ENCODE measurements around the gene ZSCAN18. TPM values are rescaled to one million over a fixed set of nuclear protein-coding genes. Genes with fewer than 3 reads are reported as not detected.

The ZSCAN18 gene
- total RNA-seq, 4 donors from 2014 or later: 30.4 to 50.0 (median 42.8) TPM

DNA sequence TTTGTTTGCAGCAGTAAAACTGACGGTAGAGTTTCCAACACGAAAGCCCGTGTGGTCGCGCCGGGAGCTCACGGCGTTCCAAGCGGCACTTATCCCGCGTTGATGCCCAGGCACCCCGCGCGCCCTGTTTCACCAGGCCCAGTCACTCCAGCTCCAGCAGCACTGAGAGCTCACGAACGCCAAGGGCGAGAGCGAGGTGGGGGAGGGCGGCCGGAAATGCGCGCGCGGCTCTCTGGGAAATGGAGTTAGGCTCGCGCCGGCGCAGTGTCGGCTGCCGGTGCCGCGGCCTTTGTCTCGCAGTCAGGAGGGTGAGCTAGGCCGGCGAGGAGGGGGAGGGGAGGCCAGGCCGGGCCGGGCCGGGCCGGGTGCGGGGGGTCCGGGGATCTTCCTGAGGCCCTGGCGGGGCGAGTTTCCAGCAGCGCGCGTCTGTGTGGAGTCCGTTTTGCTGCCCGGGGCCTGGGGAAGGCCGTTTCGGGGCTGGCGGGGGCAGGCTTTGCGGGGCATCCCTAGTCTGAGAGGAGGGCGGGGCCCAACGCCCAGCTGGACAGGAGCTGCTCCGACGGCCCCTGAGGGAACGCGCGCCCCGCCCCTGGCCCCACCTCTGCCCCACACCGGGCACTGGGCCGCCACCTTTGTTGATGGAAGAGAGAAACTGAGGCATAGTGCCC is 38.9 kb downstream of the ZSCAN18 start, which contains the start of gene ZNF135:
ZNF135 (plus strand) TSS at position 280 of the 668 bp plus-strand sequence. CDS start 721 bp downstream, outside the sequence.
- Histone ChIP-seq H3K27ac (peak within 1 kb of the TSS; percentile 80 to 95 (median 86)), H3K27me3 (no peaks in the 10 kb centered on the region), H3K9me3 (peaks cover 4 to 15% of the 10 kb centered on the region in 2 donors), H3K36me3 (peaks cover 0 to 9% (median 0%) of the 10 kb centered on the region in 4 donors), H3K4me3 (peak within 1 kb of the TSS; percentile 32 to 69 (median 55)), H3K4me1 (peaks cover 0 to 7% (median 2%) of the 10 kb centered on the region in 4 donors)
- DNase-seq: peak; percentile 79
- intact Hi-C loops (cut with DNase I; ENCODE audit: low total_unique reads): no loop called here
- in situ Hi-C loops (cut with MboI; ENCODE audit: low pct_ligation_motif_present in 1 of 4, low pct_unique_long_range_greater_than_20kb in 1 of 4, low sequenced_read_pairs in 3 of 4): no loop called here
- no peak for TF ChIP-seq POLR2A (IDR thresholded peaks at IDR 0.05)
- TF ChIP-seq POLR2AphosphoS5 (IDR thresholded peaks at IDR 0.05): peak; percentile 29 to 61 (median 42)
- WGBS, 2 donors (ENCODE audit: low coverage in 1 of 2): 10 to 21% methylated on average over 10 to 61 of the region's 62 CpGs

DNA sequence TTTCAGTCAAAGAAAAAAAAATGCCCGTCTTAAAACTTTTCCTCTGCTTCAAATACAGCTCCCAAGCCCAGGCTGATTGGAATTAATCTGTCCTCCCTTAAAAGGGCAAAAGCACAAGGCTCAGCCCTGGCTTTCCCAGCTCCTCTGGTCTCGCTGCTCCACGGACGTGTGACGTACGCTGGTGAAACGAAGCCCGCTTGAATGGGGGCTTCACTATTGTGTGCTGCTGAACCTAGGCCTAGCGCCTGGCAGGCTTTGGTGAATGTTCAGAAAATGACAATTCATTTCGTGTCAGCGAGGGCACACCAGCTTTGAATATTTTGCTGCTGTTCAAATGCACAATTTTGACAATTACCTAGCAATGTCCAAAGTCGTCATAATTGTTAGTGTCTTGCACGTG is 39.6 kb downstream of the ZSCAN18 start:
- H3K36me3 ChIP-seq: peaks cover 0 to 4% (median 0%) of the 10 kb centered on the region in 4 donors
- H3K9me3 ChIP-seq: peaks cover 4 to 19% of the 10 kb centered on the region in 2 donors
- intact Hi-C loops (cut with DNase I; ENCODE audit: low total_unique reads) (no loop called here), in situ Hi-C loops (cut with MboI; ENCODE audit: low pct_ligation_motif_present in 1 of 4, low pct_unique_long_range_greater_than_20kb in 1 of 4, low sequenced_read_pairs in 3 of 4) (no loop called here)
- peaks cover 0 to 7% (median 2%) of the 10 kb centered on the region in 4 donors for H3K4me1 ChIP-seq
- TF ChIP-seq POLR2A (IDR thresholded peaks at IDR 0.05) (no peak), POLR2AphosphoS5 (IDR thresholded peaks at IDR 0.05) (no peak), EP300 (IDR thresholded peaks at IDR 0.05; ENCODE audit: low read depth) (no peak)
- TF ChIP-seq, protein P1, sequence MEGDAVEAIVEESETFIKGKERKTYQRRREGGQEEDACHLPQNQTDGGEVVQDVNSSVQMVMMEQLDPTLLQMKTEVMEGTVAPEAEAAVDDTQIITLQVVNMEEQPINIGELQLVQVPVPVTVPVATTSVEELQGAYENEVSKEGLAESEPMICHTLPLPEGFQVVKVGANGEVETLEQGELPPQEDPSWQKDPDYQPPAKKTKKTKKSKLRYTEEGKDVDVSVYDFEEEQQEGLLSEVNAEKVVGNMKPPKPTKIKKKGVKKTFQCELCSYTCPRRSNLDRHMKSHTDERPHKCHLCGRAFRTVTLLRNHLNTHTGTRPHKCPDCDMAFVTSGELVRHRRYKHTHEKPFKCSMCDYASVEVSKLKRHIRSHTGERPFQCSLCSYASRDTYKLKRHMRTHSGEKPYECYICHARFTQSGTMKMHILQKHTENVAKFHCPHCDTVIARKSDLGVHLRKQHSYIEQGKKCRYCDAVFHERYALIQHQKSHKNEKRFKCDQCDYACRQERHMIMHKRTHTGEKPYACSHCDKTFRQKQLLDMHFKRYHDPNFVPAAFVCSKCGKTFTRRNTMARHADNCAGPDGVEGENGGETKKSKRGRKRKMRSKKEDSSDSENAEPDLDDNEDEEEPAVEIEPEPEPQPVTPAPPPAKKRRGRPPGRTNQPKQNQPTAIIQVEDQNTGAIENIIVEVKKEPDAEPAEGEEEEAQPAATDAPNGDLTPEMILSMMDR (IDR thresholded peaks at IDR 0.05): no peak
- DNase-seq: no peak
- H3K27ac ChIP-seq: peak overlapping the region; percentile 80 to 95 (median 86)
- WGBS, 2 donors (ENCODE audit: low coverage in 1 of 2): 65 to 89% methylated on average over 4 to 13 of the region's 13 CpGs
- H3K27me3 ChIP-seq: no peaks in the 10 kb centered on the region
- H3K4me3 ChIP-seq: peak overlapping the region in 1 of 4 donors; percentile 69

DNA sequence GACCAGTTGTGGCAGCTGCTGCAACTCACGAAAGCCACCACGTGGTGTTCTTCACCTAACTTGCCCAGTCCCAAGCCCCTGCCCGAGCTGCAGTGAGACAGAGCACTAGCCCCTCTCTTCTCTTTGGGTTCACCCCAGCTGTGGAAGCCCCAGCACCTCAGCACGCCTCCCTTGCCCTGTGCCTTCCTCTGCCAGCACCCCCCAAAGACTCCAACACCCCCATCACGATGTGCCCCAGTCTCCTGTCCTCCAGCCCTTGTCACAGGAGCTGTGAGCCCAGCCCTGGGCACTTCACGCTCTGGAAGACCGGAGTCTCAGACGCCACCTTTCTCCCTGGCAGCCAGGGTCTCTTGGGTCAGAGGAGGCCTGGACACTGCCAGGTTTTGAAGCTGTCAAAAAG is 41.2 kb downstream of the ZSCAN18 start:
- 89% methylated on average over 8 of the region's 8 CpGs; no CpG with 5 or more reads in 1 of the 2 donors for WGBS, 2 donors (ENCODE audit: low coverage in 1 of 2)
- Histone ChIP-seq H3K27me3 (no peaks in the 10 kb centered on the region), H3K9me3 (peaks cover 4 to 31% of the 10 kb centered on the region in 2 donors)

DNA sequence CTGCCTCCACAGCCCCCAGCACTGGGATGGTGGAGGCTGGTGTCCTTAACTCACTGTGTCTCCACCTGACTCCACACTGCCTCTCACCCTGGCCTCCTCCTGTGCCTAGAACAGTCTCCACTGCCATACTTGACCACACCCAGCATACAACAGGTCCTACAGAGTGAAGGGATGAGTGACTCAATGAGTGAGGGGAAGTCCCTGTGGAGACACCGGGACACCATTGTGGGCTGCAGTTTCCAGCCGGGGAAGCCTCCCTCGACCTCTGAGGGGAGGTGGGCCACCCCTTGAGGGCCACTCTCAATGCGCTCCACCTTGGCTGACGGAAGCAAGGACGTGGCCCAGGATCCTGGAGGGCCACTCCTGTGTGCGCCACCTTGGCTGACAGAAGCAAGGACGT is 41.8 kb downstream of the ZSCAN18 start:
- no peak for DNase-seq
- no peak overlapping the region for H3K4me3 ChIP-seq
- no peak for TF ChIP-seq EP300 (IDR thresholded peaks at IDR 0.05; ENCODE audit: low read depth)
- no peak for TF ChIP-seq POLR2AphosphoS5 (IDR thresholded peaks at IDR 0.05)
- TF ChIP-seq, protein P1 (IDR thresholded peaks at IDR 0.05): no peak
- no peak for TF ChIP-seq POLR2A (IDR thresholded peaks at IDR 0.05)
- no peak overlapping the region for H3K27ac ChIP-seq
- 87% methylated on average over 8 of the region's 8 CpGs; no CpG with 5 or more reads in 1 of the 2 donors for WGBS, 2 donors (ENCODE audit: low coverage in 1 of 2)
- no peaks in the 10 kb centered on the region for H3K36me3 ChIP-seq
- H3K4me1 ChIP-seq: peaks cover 0 to 7% (median 2%) of the 10 kb centered on the region in 4 donors
- H3K27me3 ChIP-seq: no peaks in the 10 kb centered on the region
- peaks cover 4 to 37% of the 10 kb centered on the region in 2 donors for H3K9me3 ChIP-seq
- intact Hi-C loops (cut with DNase I; ENCODE audit: low total_unique reads) (no loop called here), in situ Hi-C loops (cut with MboI; ENCODE audit: low pct_ligation_motif_present in 1 of 4, low pct_unique_long_range_greater_than_20kb in 1 of 4, low sequenced_read_pairs in 3 of 4) (no loop called here)

More for the DNA sequence above, 41.2 kb downstream of the ZSCAN18 start:
- TF ChIP-seq POLR2AphosphoS5 (IDR thresholded peaks at IDR 0.05) (no peak), EP300 (IDR thresholded peaks at IDR 0.05; ENCODE audit: low read depth) (no peak), POLR2A (IDR thresholded peaks at IDR 0.05) (no peak)
- TF ChIP-seq, protein P1 (IDR thresholded peaks at IDR 0.05): no peak
- Histone ChIP-seq H3K27ac (no peak overlapping the region), H3K4me3 (no peak overlapping the region), H3K36me3 (no peaks in the 10 kb centered on the region), H3K4me1 (peaks cover 0 to 7% (median 2%) of the 10 kb centered on the region in 4 donors)
- in situ Hi-C loops (cut with MboI; ENCODE audit: low pct_ligation_motif_present in 1 of 4, low pct_unique_long_range_greater_than_20kb in 1 of 4, low sequenced_read_pairs in 3 of 4) (no loop called here), intact Hi-C loops (cut with DNase I; ENCODE audit: low total_unique reads) (no loop called here)
- no peak for DNase-seq
